Measurements from ENCODE around the gene DYRK1A. TPM values are rescaled to one million over a fixed set of nuclear protein-coding genes. Genes with fewer than 3 reads are reported as not detected.
A peak's percentile ranks its signal among the peaks of the same experiment; 100 is the strongest.

Gene DYRK1A
- total and polyA plus RNA-seq, 2 of the 13 experiments (the other 11 are each of a cell fraction or from before 2014, with no cell fraction given) = 24.6 to 34.2 TPM

GRCh38 chr21:37367703-37368540, 1.3 kb downstream of the DYRK1A start (continued):
- TF ChIP-seq YY1 (IDR thresholded peaks at IDR 0.05; ENCODE audit: insufficient read depth, insufficient replicate concordance, low read depth, low read length) = peak; percentile 41
- peak; percentile 96 for TF ChIP-seq ZNF263 (CRISPR knock-in tag; IDR thresholded peaks at IDR 0.05)
- TF ChIP-seq E2F2 (CRISPR knock-in tag; IDR thresholded peaks at IDR 0.05; ENCODE audit: borderline replicate concordance) = no peak
- TF ChIP-seq ZFY (CRISPR knock-in tag; IDR thresholded peaks at IDR 0.05) = peak; percentile 3; the same call in 1 of the 2 replicates
- TF ChIP-seq, protein P1, sequence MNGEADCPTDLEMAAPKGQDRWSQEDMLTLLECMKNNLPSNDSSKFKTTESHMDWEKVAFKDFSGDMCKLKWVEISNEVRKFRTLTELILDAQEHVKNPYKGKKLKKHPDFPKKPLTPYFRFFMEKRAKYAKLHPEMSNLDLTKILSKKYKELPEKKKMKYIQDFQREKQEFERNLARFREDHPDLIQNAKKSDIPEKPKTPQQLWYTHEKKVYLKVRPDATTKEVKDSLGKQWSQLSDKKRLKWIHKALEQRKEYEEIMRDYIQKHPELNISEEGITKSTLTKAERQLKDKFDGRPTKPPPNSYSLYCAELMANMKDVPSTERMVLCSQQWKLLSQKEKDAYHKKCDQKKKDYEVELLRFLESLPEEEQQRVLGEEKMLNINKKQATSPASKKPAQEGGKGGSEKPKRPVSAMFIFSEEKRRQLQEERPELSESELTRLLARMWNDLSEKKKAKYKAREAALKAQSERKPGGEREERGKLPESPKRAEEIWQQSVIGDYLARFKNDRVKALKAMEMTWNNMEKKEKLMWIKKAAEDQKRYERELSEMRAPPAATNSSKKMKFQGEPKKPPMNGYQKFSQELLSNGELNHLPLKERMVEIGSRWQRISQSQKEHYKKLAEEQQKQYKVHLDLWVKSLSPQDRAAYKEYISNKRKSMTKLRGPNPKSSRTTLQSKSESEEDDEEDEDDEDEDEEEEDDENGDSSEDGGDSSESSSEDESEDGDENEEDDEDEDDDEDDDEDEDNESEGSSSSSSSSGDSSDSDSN (CRISPR knock-in tag; IDR thresholded peaks at IDR 0.05) = 0 out of 2 replicates have a peak, but pooled peaks have one; percentile 13
- no peak for TF ChIP-seq FOXA1 (IDR thresholded peaks at IDR 0.05)
- no peak for TF ChIP-seq FOXA1 (CRISPR knock-in tag; IDR thresholded peaks at IDR 0.05)
- TF ChIP-seq ZNF83 (CRISPR knock-in tag; IDR thresholded peaks at IDR 0.05; ENCODE audit: borderline replicate concordance) = no peak
- TF ChIP-seq STAT5B (CRISPR knock-in tag; IDR thresholded peaks at IDR 0.05) = no peak
